Eye (tissue), 1 donor: ENCODE measurements around the gene PLK1.
"Not testable (repeated sequence)": the region's sequence is repeated elsewhere in the genome, so short reads cannot be mapped to it uniquely, and the experiment has no call there.

ENCODE experiments used
- DNase-seq: peaks from one replicate; pipeline ENCODE4 v3.0.0-alpha.2; 2015

The PLK1 gene

GRCh38 chr16:23712976-23713375 lies 34.3 kb downstream of the PLK1 start, which contains the start of gene ERN2:
ERN2 (minus strand) TSS chr16:23713222; CDS start chr16:23713187, 35 bp downstream.
- DNase-seq: no peak

DNA sequence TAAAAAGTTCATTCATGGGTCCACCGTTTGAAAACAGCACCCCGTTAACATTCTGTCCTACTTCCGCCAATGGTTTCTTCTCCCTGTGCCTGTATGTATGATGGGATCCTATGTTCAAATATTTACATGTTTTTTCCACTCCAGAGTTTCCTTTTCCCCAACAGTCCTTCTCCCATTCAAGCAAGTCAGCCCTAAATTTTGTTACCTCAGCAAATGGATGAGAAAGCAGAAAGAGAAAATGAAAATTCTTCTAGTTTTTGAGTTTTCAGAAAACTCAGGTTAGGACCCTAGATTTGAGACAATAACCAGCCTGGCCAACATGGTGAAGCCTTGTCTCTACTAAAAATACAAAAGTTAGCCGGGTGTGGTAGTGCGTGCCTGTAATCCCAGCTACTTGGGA lies 37.8 kb downstream of the PLK1 start:
- no peak for DNase-seq

- DNase-seq: not testable (repeated sequence)
These were observed 44.0 kb downstream of the PLK1 start for GRCh38 chr16:23722613-23723240.

DNA sequence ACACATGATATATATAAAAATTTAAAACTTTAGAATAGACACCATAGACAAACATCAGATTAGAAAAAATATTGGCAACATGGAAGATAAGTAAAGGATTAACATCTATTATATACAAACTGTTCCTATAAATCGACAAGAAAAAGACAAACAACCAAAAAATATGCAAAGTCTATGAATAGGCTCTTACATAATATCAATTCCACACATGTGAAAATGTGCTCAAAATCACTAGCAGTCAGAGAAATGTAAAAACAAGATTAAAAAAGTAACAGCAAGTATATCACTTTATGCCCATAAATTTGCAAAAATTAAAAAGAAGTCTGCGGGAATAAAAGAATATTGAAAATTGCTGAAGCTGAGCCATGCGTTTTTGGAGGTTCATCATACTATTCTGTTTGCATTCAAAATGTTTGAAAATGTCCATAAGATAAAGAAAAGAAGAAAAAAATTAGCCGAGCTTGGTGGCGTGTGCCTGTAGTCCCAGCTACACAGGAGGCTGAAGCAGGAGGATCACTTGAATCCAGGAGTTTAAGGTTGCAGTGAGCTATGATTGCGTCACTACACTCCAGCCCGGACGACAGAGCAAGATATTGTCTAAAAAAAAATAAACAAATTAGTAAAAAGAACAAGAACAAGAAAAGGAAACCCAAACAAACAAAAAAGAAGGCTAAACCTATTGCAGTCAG lies 45.6 kb downstream of the PLK1 start:
- DNase-seq: no peak

- DNase-seq: no peak
These were observed 46.1 kb downstream of the PLK1 start for GRCh38 chr16:23724785-23725131.

- no peak for DNase-seq
These were observed 48.0 kb downstream of the PLK1 start for GRCh38 chr16:23726710-23727109.

DNA sequence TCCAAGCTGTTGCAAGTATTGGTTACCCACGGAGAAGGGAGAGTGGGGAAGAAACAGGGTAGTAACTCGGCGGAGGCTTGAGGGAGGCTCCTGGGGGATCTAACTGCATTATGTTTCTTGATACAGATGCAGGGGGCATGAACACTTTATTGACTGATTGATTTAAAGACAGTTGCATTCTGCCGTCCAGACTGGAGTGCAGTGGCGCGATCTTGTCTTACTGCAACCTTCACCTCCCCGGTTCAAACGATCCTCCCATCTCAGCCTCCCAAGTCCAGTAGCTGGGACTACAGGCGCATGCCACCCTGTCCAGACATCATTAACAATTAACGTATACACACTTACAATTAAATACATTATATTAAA lies 49.4 kb downstream of the PLK1 start:
- DNase-seq: no peak

GRCh38 chr16:23729503-23730424 lies 51.1 kb downstream of the PLK1 start:
- no peak for DNase-seq

- no peak for DNase-seq
These were observed 55.6 kb downstream of the PLK1 start for GRCh38 chr16:23734176-23734893.

GRCh38 chr16:23737423-23738028 lies 58.8 kb downstream of the PLK1 start:
- not testable (repeated sequence) for DNase-seq

DNA sequence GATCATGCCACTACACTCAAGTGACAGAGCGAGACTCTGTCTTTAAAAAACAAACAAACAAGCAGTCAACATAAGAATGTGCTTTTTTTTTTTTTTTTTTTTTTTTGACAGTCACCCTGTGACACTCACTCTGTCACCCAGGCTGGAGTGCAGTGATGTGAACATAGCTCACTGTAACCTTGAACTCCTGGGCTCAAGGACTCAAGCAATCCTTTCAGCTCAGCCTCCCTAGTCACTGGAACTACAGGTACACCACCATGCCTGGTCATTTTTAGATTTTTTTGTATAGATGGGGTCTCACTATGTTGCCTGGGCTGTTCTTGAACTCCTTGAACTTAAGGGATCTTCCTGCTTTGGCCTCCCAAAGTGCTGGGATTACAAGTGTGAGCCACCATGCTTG lies 60.8 kb downstream of the PLK1 start:
- no peak for DNase-seq
